ENCODE results near the gene GALNT14. TPM values are rescaled to one million over a fixed set of nuclear protein-coding genes. Genes with fewer than 3 reads are reported as not detected.

Gene GALNT14
- total and polyA plus RNA-seq, 2 donors (not counting 1 experiment from before 2014, with no cell fraction given), result 0.15 to 0.83 TPM

DNA sequence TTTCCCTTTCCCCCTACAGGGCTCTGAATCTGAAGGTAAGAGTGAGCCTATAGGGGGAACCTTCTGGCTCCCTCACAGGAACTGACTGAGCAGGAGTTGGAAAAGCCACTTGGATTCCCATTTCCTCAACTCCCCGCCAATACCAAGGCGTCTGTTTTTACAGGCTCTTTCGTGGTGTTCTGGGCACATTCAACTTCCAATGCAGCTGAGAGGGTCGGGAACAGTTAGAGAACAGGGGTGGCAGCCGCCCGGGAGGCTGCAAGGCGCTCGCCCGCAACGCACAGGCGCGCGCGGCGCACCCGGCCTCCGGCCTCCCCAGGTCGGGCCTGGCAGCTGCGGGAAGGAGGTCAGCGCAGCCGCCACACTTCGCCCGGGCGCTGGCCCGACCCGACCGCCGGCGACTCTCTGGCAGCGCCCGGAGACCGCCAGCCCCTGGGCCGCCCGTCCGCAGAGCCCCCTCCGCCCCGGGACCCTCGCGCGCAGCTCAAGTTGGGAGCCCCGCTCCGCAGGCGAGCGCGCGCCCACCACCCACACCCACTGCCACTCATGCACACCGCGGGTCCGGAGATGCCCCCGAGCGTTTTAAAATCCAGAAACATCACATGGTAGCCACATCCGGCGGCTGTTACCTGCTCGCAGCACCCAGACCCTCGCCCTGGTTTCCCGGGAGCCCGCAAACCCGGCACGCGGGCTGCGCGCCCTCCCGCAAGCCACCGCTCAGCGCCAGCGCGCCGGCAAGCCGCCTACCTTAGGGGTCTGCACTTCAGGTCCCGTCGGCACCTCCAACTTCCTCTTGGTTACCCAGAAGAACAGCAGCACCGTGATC, 816 bp downstream of the GALNT14 start:
- H4K20me1 ChIP-seq (ENCODE audit: control insufficient read depth, extremely low read depth, insufficient read depth, low read length), result no peaks in the 10 kb centered on the region
- H3K79me2 ChIP-seq (ENCODE audit: control insufficient read depth, insufficient read depth, low read length), result no peaks in the 10 kb centered on the region
- no peak for DNase-seq (ENCODE audit: low read depth in 2 of 2)
- no peaks in the 10 kb centered on the region for H3K9me3 ChIP-seq (ENCODE audit: control insufficient read depth, insufficient read depth, low read depth, low read length)
- H3K9ac ChIP-seq (ENCODE audit: insufficient read depth, low read length), result no peak overlapping the region
- H3K4me1 ChIP-seq (ENCODE audit: control insufficient read depth, extremely low read depth, insufficient read depth, low read length), result peaks cover 3% of the 10 kb centered on the region
- peaks cover 29% of the 10 kb centered on the region for H3K27me3 ChIP-seq (ENCODE audit: control insufficient read depth, insufficient read depth, low read length)
- H2AFZ ChIP-seq (ENCODE audit: low read length), result no peak overlapping the region
- TF ChIP-seq, protein P1, sequence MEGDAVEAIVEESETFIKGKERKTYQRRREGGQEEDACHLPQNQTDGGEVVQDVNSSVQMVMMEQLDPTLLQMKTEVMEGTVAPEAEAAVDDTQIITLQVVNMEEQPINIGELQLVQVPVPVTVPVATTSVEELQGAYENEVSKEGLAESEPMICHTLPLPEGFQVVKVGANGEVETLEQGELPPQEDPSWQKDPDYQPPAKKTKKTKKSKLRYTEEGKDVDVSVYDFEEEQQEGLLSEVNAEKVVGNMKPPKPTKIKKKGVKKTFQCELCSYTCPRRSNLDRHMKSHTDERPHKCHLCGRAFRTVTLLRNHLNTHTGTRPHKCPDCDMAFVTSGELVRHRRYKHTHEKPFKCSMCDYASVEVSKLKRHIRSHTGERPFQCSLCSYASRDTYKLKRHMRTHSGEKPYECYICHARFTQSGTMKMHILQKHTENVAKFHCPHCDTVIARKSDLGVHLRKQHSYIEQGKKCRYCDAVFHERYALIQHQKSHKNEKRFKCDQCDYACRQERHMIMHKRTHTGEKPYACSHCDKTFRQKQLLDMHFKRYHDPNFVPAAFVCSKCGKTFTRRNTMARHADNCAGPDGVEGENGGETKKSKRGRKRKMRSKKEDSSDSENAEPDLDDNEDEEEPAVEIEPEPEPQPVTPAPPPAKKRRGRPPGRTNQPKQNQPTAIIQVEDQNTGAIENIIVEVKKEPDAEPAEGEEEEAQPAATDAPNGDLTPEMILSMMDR (conservative IDR thresholded peaks at IDR 0.05 in 1 of 2, IDR thresholded peaks at IDR 0.05 in 1 of 2; ENCODE audit: low read depth in 1 of 2, low read length in 2 of 2), result no peak
- TF ChIP-seq EZH2 (IDR thresholded peaks at IDR 0.05; ENCODE audit: low read length, missing control alignments), result no peak
- H3K4me2 ChIP-seq (ENCODE audit: extremely low read depth, insufficient read depth, low read length), result peak overlapping the region; percentile 75
- peak overlapping the region in 3 of 4 experiments; percentile 24 to 52 (median 35) for H3K4me3 ChIP-seq (replicated peaks in 1 of 4; ENCODE audit: control extremely low read depth in 1 of 4, insufficient read depth in 1 of 4, low read depth in 3 of 4, low read length in 4 of 4)
- H3K36me3 ChIP-seq (ENCODE audit: control insufficient read depth, insufficient read depth, low read length), result no peaks in the 10 kb centered on the region
- no peak overlapping the region for H3K27ac ChIP-seq (ENCODE audit: insufficient read depth, low read length)

DNA sequence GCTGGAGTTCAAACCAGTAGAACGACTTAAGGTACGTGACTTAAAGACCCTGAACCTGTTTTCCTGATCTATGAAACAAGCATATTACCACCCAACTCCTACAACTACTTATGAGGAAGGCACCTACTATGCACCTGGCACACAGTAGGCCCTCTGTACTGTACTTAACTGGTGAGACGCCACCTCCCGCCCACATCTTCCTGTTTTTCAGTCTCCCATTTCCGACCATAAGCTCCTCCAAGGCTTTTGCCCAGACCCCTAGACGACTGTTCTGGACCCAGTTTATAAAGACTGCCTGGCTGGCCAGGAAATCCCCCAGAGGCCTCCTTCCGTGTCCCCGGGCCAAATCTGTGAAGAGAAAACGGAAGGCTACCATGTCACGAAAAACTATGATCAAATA, 1.5 kb downstream of the GALNT14 start:
- Histone ChIP-seq H3K4me1 (ENCODE audit: control insufficient read depth, extremely low read depth, insufficient read depth, low read length) (peaks cover 3% of the 10 kb centered on the region), H2AFZ (ENCODE audit: low read length) (no peak overlapping the region), H3K79me2 (ENCODE audit: control insufficient read depth, insufficient read depth, low read length) (no peaks in the 10 kb centered on the region), H4K20me1 (ENCODE audit: control insufficient read depth, extremely low read depth, insufficient read depth, low read length) (no peaks in the 10 kb centered on the region), H3K9me3 (ENCODE audit: control insufficient read depth, insufficient read depth, low read depth, low read length) (no peaks in the 10 kb centered on the region), H3K36me3 (ENCODE audit: control insufficient read depth, insufficient read depth, low read length) (no peaks in the 10 kb centered on the region), H3K4me3 (replicated peaks in 1 of 4; ENCODE audit: control extremely low read depth in 1 of 4, insufficient read depth in 1 of 4, low read depth in 3 of 4, low read length in 4 of 4) (no peak overlapping the region), H3K4me2 (ENCODE audit: extremely low read depth, insufficient read depth, low read length) (no peak overlapping the region), H3K27ac (ENCODE audit: insufficient read depth, low read length) (no peak overlapping the region), H3K9ac (ENCODE audit: insufficient read depth, low read length) (no peak overlapping the region), H3K27me3 (ENCODE audit: control insufficient read depth, insufficient read depth, low read length) (peaks cover 29% of the 10 kb centered on the region)
- TF ChIP-seq EZH2 (IDR thresholded peaks at IDR 0.05; ENCODE audit: low read length, missing control alignments), result peak; percentile 36
- TF ChIP-seq, protein P1 (conservative IDR thresholded peaks at IDR 0.05 in 1 of 2, IDR thresholded peaks at IDR 0.05 in 1 of 2; ENCODE audit: low read depth in 1 of 2, low read length in 2 of 2), result no peak
- no peak for DNase-seq (ENCODE audit: low read depth in 2 of 2)

DNA sequence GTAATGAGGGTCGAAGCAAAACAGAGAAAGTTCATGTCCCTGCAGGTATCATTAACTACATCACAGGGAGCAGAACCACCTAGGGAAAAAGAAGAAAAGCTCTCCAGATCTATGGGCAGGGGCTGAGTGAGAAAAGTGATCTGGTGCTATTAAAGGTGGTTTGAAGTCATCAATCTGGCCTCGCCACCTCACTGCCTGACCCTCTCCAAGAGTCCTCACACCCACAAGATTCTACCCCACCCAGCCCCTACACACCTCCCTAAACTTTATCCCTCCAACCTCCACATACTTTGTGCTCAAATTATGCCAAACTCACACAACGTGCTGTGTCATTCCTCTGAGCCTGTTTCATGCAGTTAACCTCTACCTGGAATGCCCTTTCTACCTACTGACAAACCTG, 2.2 kb downstream of the GALNT14 start:
- H3K27ac ChIP-seq (ENCODE audit: insufficient read depth, low read length), result no peak overlapping the region
- peaks cover 29% of the 10 kb centered on the region for H3K27me3 ChIP-seq (ENCODE audit: control insufficient read depth, insufficient read depth, low read length)
- H3K4me1 ChIP-seq (ENCODE audit: control insufficient read depth, extremely low read depth, insufficient read depth, low read length), result peaks cover 3% of the 10 kb centered on the region
- H3K36me3 ChIP-seq (ENCODE audit: control insufficient read depth, insufficient read depth, low read length), result no peaks in the 10 kb centered on the region
- H3K9ac ChIP-seq (ENCODE audit: insufficient read depth, low read length), result no peak overlapping the region
- no peaks in the 10 kb centered on the region for H4K20me1 ChIP-seq (ENCODE audit: control insufficient read depth, extremely low read depth, insufficient read depth, low read length)
- DNase-seq (ENCODE audit: low read depth in 2 of 2), result no peak
- H3K9me3 ChIP-seq (ENCODE audit: control insufficient read depth, insufficient read depth, low read depth, low read length), result no peaks in the 10 kb centered on the region
- no peak for TF ChIP-seq EZH2 (IDR thresholded peaks at IDR 0.05; ENCODE audit: low read length, missing control alignments)
- TF ChIP-seq, protein P1 (conservative IDR thresholded peaks at IDR 0.05 in 1 of 2, IDR thresholded peaks at IDR 0.05 in 1 of 2; ENCODE audit: low read depth in 1 of 2, low read length in 2 of 2), result no peak
- H3K4me2 ChIP-seq (ENCODE audit: extremely low read depth, insufficient read depth, low read length), result no peak overlapping the region
- no peak overlapping the region for H2AFZ ChIP-seq (ENCODE audit: low read length)
- H3K79me2 ChIP-seq (ENCODE audit: control insufficient read depth, insufficient read depth, low read length), result no peaks in the 10 kb centered on the region
- no peak overlapping the region for H3K4me3 ChIP-seq (replicated peaks in 1 of 4; ENCODE audit: control extremely low read depth in 1 of 4, insufficient read depth in 1 of 4, low read depth in 3 of 4, low read length in 4 of 4)

Data from fibroblast of lung (primary cell).